Uterus (tissue), 4 donors: ENCODE measurements around the gene KIAA0513. TPM values are rescaled to one million over a fixed set of nuclear protein-coding genes. Genes with fewer than 3 reads are reported as not detected.

Source experiments
- DNase-seq, 2 donors: peaks; one replicate each; pipeline ENCODE4 v3.0.0-alpha.2; 2019 to 2020
- H3K27ac ChIP-seq, 2 donors: fragments of 200-600 bp; sonication (generic); 1 replicate in 1 of 2; 2 replicates in 1 of 2; pipeline ENCODE4 v1.5.1; 2016 to 2018
- H3K27me3 ChIP-seq, 2 donors: fragments of 200-600 bp; sonication (generic); one replicate each; pipeline ENCODE4 v1.5.1; 2018 to 2019; ENCODE audit warnings: control low read depth in 1 of 2
- H3K36me3 ChIP-seq, 2 donors: fragments of 200-600 bp; sonication (generic); one replicate each; pipeline ENCODE4 v1.5.1; 2019; ENCODE audit warnings: control low read depth in 1 of 2
- H3K4me1 ChIP-seq, 2 donors: fragments of 200-600 bp; sonication (generic); one replicate each; pipeline ENCODE4 v1.5.1; 2018 to 2019; ENCODE audit warnings: control low read depth in 1 of 2
- H3K4me3 ChIP-seq, 2 donors: fragments of 200-600 bp; sonication (generic); 1 replicate in 1 of 2; 2 replicates in 1 of 2; pipeline ENCODE4 v1.5.1; 2018 to 2019; ENCODE audit warnings: mild to moderate bottlenecking in 1 of 2
- H3K9me3 ChIP-seq, 2 donors: fragments of 200-600 bp; sonication (generic); one replicate each; pipeline ENCODE4 v1.5.1; 2019; ENCODE audit warnings: control low read depth in 1 of 2
- POLR2A ChIP-seq, 2 donors: fragments of 450-650 bp; IDR thresholded peaks; one replicate each; pipeline ENCODE4 v1.6.1; 2016; ENCODE audit warnings: antibody characterized with exemption in 2 of 2, mild to moderate bottlenecking in 1 of 2, moderate library complexity in 1 of 2
- intact Hi-C: fragments of 100-400 bp; cut with DNase I; formaldehyde crosslinking; loops from one replicate; pipeline ENCODE4 v1.15.1; 2023; ENCODE audit warnings: low total_unique reads
- total RNA-seq, 4 donors: library from RNA; depleted of rRNA in 3 of 4; stranded (reverse); fragments of >200 nt in 3 of 4; gene quantifications; one replicate each; pipeline versions ENCODE4 v1.1.0 to v1.2.4, GENCODE V29; 2014 to 2023
- TF ChIP-seq, protein P1 (sequence below), 4 experiments: fragments of 200-600 bp in 2 of 4; fragments of 450-650 bp in 2 of 4; sonication (generic) in 2 of 4; IDR thresholded peaks; one replicate each; pipeline ENCODE4 v1.5.1; 2016 to 2019; ENCODE audit warnings: antibody characterized with exemption in 4 of 4, mild to moderate bottlenecking in 2 of 4, moderate library complexity in 1 of 4
- donor health status: DM: yes; HTN: yes; CAD: no.

KIAA0513 gene
- total RNA-seq, 4 donors from 2014 or later = 4.7 to 17.3 (median 9.4) TPM

DNA sequence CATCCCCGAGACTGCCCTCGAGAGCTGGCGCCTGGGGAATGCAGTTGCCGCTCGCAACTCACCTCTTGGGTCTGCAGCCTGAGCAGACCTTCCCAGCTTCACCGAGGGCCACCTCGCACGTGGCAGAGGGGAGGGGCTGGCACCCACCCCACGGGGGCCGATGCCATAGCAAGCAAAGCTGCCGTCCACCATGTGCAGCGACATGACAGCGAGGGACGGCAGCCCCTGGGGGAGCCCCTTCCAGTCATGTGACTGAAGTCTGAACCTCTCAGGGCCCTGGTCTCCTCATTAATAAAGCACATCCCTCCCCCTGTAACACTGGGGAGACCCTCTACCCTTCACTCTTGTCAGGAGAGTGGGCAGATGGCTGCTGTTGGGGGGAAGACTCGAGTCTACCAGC lies 54.2 kb downstream of the KIAA0513 start:
- no peaks in the 10 kb centered on the region for H3K9me3 ChIP-seq
- DNase-seq = no peak
- no peak overlapping the region for H3K27ac ChIP-seq
- no peaks in the 10 kb centered on the region for H3K36me3 ChIP-seq
- intact Hi-C loops = no loop called here
- no peaks in the 10 kb centered on the region for H3K4me1 ChIP-seq
- H3K4me3 ChIP-seq = no peak overlapping the region
- TF ChIP-seq, protein P1, sequence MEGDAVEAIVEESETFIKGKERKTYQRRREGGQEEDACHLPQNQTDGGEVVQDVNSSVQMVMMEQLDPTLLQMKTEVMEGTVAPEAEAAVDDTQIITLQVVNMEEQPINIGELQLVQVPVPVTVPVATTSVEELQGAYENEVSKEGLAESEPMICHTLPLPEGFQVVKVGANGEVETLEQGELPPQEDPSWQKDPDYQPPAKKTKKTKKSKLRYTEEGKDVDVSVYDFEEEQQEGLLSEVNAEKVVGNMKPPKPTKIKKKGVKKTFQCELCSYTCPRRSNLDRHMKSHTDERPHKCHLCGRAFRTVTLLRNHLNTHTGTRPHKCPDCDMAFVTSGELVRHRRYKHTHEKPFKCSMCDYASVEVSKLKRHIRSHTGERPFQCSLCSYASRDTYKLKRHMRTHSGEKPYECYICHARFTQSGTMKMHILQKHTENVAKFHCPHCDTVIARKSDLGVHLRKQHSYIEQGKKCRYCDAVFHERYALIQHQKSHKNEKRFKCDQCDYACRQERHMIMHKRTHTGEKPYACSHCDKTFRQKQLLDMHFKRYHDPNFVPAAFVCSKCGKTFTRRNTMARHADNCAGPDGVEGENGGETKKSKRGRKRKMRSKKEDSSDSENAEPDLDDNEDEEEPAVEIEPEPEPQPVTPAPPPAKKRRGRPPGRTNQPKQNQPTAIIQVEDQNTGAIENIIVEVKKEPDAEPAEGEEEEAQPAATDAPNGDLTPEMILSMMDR (IDR thresholded peaks at IDR 0.05) = no peak
- TF ChIP-seq POLR2A (IDR thresholded peaks at IDR 0.05) = no peak
- H3K27me3 ChIP-seq = no peaks in the 10 kb centered on the region

DNA sequence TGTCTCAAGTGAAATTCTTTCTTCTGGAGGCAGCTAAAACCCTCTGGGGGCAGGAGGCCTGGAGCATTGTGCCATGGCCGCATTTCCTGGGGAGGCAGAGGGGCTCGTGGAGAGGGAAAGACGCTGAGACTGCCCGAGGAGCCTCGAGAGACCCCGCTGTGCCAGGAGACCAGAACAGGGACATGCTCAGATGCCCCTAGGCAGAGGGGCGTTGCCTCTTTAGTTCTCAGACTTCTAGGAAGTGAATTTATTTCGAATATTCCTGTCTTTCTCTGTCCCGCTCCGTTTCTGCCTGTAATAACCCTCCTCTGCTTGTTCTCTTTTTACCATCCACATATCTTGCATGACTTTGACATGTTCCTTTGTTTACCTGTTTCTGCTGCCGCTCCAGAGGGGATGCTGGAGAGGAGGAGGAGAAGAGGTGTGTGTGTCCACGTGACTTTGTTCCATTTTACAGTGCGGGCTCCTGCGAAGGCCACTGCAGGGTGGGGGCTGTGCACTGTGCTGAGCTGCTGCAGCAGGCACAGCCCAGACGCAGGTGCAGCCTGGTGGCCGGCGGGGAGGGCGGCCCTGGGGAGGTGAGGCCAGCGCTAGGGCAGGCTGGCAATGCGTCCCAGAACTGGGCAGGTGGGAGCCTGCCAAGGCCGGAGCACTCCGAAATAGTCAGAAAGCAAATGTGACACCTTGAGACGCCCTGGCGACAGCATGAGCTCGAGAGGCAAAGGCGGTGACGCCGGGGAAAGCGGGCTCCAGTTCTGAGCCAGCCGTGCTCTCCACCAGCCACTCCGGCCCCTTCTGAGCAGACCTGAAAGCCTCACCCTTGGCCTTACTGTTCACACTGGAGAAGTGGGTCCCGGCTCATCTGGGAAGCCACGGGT lies 54.8 kb downstream of the KIAA0513 start:
- intact Hi-C loops = no loop called here

DNA sequence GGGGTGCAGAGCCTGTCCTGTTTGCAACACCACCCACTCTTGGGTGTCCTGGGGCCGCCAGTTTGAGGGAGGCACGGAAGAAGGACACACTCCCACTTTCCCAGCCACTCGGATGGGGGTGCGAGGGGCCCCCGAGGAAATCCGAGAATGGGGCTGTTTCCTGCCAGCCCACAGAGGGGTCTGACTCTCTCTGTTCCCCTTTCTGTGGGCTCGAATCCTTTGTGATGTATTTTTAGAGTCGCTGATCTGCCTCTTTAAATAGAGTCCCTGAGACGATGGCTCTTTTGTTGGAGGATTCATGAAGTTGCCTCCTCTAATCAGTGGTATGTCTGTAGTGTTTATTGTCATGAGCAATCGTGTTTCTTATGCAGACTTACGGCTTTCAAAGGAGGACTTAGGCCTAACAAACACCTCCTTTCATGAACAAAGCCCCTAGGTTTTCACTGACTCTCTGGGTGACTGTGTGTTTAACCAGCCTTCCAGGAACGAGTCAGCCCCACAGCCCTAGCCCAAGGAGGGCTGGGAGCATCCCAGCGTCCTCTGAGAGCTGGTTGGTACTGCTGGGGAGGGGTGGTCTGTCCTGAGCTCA lies 55.5 kb downstream of the KIAA0513 start:
- Histone ChIP-seq H3K27me3 (no peaks in the 10 kb centered on the region), H3K36me3 (no peaks in the 10 kb centered on the region), H3K9me3 (no peaks in the 10 kb centered on the region), H3K27ac (no peak overlapping the region), H3K4me1 (no peaks in the 10 kb centered on the region), H3K4me3 (no peak overlapping the region)
- DNase-seq = no peak
- TF ChIP-seq POLR2A (IDR thresholded peaks at IDR 0.05) = no peak
- TF ChIP-seq, protein P1 (IDR thresholded peaks at IDR 0.05) = no peak
- intact Hi-C loops = no loop called here

More for the DNA sequence above, 54.8 kb downstream of the KIAA0513 start:
- no peaks in the 10 kb centered on the region for H3K27me3 ChIP-seq
- H3K27ac ChIP-seq = no peak overlapping the region
- no peak for DNase-seq
- H3K4me1 ChIP-seq = no peaks in the 10 kb centered on the region
- no peak overlapping the region for H3K4me3 ChIP-seq
- no peaks in the 10 kb centered on the region for H3K36me3 ChIP-seq
- no peaks in the 10 kb centered on the region for H3K9me3 ChIP-seq
- TF ChIP-seq POLR2A (IDR thresholded peaks at IDR 0.05) = no peak
- TF ChIP-seq, protein P1 (IDR thresholded peaks at IDR 0.05) = no peak

DNA sequence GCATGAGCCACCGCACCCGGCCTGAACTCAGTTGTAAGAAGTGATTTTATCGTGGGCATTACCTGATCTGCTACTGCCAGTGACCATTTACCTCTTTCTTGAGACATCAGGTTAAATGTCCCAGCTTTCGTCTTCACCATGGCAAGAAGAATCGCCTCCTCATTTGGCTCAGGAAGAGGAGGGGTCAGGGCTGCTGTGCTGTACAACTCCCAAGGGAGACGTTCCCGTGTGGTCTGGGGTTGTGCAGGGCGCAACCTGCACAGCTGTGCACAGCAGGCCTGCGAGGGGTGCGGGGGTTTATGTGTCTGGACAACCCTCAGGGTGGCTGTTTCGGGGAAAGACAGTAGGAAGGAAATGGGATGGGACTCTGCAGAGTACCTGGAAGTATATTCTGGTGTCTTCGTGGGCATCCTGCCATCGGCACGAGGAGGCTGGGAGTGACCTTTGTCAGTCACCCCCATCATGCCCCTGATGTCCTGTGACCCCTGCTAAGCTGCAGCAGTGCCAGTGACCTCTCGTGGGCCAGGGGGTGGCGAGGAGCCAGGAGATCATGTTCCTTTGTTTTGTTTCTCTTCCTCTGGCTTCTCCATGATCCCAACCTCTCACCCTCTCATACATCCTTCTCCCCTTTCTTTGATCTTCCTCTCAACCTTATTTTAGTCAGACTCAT lies 57.4 kb downstream of the KIAA0513 start:
- Histone ChIP-seq H3K9me3 (no peaks in the 10 kb centered on the region), H3K27ac (no peak overlapping the region), H3K36me3 (no peaks in the 10 kb centered on the region), H3K4me3 (no peak overlapping the region), H3K4me1 (no peaks in the 10 kb centered on the region), H3K27me3 (no peaks in the 10 kb centered on the region)
- DNase-seq = no peak
- intact Hi-C loops = no loop called here
- TF ChIP-seq, protein P1 (IDR thresholded peaks at IDR 0.05) = no peak
- TF ChIP-seq POLR2A (IDR thresholded peaks at IDR 0.05) = no peak

DNA sequence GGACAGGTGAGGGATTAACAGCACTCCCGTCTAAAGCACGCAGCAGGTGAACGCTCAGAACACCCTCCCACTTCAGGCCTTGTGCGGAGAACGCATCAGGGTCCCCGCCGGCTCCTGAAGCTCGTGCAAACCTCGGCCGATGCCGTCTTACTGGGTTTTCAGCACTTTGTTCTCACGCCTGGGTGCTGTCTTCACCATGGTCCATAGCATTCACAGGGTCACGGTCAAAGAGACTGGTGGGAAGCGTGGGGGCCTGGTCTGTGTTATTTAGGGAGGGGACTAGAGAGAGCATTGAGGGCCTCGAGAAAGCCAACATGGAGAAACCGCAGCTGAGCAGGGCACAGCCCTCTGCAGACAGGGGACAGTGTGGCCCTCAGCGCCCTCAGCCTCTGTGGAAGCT lies 58.1 kb downstream of the KIAA0513 start:
- TF ChIP-seq POLR2A (IDR thresholded peaks at IDR 0.05) = no peak
- TF ChIP-seq, protein P1 (IDR thresholded peaks at IDR 0.05) = no peak
- no peaks in the 10 kb centered on the region for H3K27me3 ChIP-seq
- H3K4me3 ChIP-seq = no peak overlapping the region
- H3K4me1 ChIP-seq = no peaks in the 10 kb centered on the region
- H3K27ac ChIP-seq = no peak overlapping the region
- DNase-seq = no peak
- no peaks in the 10 kb centered on the region for H3K36me3 ChIP-seq
- H3K9me3 ChIP-seq = no peaks in the 10 kb centered on the region
- intact Hi-C loops = no loop called here
